Ureter (tissue), 1 donor: ENCODE data around the gene CCT3. TPM values are rescaled to one million over a fixed set of nuclear protein-coding genes. Genes with fewer than 3 reads are reported as not detected.
A peak's percentile ranks its signal among the peaks of the same experiment; 100 is the strongest.
"Not testable (repeated sequence)": the region's sequence is repeated elsewhere in the genome, so short reads cannot be mapped to it uniquely, and the experiment has no call there.

Experiments used
- DNase-seq: peaks from one replicate; pipeline ENCODE4 v3.0.0-alpha.2; 2020; ENCODE audit warnings: low spot score
- total RNA-seq: library from RNA; stranded (reverse); gene quantifications from one replicate; pipeline ENCODE4 v1.2.4, GENCODE V29; 2023
- donor health status: DM: yes; HTN: yes; CAD: no.

The CCT3 gene
- total RNA-seq, 1 donor from 2014 or later, result 209 TPM

- no peak for DNase-seq
These were observed 822 bp downstream of the CCT3 start for GRCh38 chr1:156337052-156337887.

DNA sequence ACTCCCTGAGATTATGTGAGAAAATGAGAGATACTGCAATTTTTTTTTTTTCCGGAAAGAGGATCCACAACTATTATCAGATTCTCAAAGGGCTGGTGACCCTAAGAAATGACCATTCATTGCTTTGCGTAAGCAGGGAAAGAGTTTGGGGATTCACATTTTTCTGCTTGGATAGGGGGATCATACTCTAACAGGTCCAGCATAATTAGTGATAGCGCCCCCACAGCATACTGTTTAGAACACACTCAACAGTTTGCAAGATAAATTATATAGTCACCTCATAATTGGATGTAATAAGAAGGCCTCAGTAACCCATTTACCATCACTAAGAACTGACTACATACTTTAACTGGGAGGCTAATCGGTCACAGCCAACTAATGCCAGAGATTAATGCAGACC is 1.9 kb downstream of the CCT3 start:
- DNase-seq, result no peak

DNA sequence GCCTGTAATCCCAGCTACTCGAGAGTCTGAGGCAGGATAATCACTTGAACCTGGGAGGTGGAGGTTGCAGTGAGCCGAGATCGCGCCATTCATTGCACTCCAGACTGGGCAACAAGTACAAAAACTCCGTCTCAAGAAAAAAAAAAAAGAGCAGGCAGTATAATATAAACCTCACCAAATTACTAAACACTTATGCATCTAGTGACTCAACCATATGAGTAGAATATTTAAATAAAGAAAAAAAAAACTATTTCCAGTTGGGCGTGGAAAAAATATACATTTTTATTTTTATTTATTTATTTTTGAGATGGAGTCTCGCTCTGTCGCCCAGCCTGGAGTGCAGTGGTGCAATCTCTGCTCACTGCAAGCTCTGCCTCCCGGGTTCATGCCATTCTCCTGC is 14.9 kb downstream of the CCT3 start:
- DNase-seq, result not testable (repeated sequence)

DNA sequence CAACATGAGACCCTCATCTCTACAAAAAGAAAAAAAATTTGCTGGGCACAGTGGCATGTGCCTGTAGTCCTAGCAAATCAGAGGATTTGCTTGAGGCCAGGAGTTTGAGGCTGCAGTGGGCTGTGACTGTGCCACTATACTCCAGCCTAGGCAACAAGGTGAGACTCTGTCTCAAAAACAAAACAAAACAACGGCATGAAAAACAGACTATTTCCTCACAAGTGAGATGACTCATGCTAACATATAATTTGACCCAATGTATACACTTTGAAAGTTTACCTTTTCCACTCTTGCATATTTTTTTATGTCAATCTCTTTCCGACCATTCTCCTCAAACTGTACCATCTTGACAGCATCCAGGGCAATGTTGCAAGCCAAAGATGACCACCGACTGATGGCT is 17.5 kb downstream of the CCT3 start:
- DNase-seq, result no peak

DNA sequence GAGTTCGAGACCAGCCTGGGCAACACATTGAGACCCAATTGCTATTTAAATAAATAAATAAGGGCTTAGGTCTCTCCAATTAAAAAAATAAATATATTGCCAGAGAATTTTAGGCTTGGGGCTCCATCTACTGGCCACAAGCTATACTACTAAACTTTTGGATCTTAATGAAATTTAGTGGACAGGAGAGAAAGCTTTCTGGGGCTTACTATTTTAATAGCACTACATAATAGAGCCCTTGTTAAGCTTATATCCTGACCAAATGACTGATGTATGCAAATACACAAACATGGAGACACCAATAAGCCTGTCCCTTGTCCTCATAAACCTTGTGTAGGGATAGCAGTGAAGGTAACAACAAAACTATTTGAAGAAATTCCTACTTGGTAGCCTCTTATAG is 18.4 kb downstream of the CCT3 start:
- DNase-seq, result no peak

DNA sequence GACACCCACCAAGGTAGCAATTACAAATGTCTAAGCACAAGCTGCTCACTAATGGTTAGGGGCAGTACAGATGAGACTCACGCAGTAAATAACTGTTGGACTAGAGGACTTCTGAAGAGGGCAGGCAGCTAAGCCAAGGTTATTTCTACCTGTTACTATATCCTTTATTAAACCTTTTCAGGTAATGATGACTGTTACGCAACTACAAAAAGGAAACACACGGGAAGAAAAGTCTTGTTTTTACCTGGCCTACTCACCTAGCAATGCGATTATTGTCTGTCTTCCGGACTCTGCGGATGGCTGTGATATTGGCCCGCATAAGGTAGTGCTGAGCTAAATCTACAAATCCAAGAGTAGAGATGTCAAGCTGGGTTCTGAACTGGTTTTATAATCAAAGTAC is 21.2 kb downstream of the CCT3 start:
- DNase-seq, result no peak

DNA sequence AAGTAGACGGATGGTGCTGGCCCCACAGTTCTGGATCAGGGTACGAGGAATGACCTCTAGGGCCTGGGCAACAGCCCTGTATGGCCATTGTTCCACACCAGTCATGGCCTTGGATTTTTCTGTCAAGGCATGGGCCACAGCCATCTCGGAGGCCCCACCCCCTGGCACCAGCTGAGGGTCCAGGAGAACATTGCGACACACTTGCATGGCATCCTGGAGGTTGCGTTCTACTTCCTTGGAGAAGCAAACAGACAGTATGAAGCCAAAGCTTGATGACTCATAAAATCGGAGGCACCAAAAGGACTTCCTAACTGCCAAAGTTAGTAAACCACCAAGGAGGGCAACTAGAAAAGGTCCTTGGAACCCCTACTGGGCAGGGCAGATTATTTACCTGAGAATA is 27.1 kb downstream of the CCT3 start:
- no peak for DNase-seq

GRCh38 chr1:156308078-156308477 is 30.0 kb downstream of the CCT3 start:
- no peak for DNase-seq

DNA sequence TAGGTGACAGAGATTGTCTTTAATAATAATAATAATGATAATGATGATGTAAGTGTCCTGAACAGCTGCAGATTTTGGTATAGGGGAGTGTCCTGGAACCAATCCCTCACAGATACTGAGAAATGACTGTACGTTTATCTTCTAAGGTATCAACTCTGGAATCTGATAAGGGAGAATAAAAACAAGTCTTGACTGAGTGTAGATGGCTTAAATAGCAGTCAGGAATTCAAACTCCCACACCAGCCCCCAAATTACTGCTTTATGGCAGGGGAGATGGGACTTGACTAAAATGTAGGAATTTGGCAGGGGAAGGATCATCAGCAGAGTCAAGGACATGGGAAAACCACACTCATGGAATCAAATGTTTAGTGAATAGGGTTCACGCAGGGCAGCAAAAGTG is 32.9 kb downstream of the CCT3 start:
- DNase-seq, result no peak

DNA sequence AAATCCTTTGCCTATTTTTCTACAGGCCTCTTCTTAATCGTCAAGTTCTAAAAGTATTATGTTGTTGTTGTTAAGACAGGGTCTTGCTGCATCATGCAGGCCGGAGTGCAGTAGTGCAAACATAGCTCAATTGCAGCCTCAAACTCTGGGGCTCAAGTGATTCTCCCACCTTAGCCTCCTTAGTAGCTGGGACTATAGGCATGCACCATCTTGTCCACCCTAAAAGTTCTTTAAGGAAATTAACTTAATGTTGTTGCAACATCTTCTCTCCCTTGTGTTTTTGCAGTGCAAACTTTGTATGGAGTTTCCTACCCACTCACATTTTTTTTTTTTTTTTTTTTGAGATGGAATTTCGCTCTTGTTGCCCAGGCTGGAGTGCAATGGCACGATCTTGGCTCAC is 34.9 kb downstream of the CCT3 start:
- DNase-seq, result no peak

DNA sequence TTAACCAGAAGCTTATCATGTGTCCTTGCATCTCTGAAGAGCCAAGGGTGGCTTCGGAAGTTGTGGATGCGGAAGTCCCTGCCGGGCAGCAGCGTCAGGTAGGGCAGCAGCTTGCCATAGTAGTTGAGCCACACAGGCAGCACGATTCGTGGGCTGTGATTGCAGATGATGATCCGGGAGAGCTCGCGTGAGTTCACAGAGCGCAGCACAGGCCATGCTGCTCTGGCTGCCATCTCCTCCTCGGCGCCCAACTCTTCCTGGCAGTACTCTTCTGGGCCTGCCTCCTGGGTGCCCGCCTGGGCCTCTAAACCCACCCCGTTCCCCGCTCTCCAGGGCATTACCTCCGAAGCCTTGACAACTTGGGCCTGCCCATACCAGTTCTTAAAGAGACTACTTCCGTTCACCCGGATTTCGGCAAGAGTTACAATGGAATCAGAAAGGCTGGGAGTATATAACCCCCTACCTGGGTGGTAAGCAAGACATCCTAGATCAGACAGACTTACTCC is 39.2 kb downstream of the CCT3 start, which contains the start of gene VHLL:
TSS of gene VHLL (minus strand) at position 456 of the 506 bp plus-strand sequence. CDS start at position 338, 118 bp downstream.
- no peak for DNase-seq

GRCh38 chr1:156295391-156295947 is 42.6 kb downstream of the CCT3 start, which contains the start of gene GLMP:
GLMP (minus strand) TSS chr1:156295679; CDS start chr1:156295645, 34 bp downstream.
- peak; percentile 63 for DNase-seq

- no peak for DNase-seq
These were observed 44.2 kb downstream of the CCT3 start for GRCh38 chr1:156293895-156294294.

- DNase-seq, result no peak
These were observed 45.0 kb downstream of the CCT3 start for GRCh38 chr1:156293098-156293434.

DNA sequence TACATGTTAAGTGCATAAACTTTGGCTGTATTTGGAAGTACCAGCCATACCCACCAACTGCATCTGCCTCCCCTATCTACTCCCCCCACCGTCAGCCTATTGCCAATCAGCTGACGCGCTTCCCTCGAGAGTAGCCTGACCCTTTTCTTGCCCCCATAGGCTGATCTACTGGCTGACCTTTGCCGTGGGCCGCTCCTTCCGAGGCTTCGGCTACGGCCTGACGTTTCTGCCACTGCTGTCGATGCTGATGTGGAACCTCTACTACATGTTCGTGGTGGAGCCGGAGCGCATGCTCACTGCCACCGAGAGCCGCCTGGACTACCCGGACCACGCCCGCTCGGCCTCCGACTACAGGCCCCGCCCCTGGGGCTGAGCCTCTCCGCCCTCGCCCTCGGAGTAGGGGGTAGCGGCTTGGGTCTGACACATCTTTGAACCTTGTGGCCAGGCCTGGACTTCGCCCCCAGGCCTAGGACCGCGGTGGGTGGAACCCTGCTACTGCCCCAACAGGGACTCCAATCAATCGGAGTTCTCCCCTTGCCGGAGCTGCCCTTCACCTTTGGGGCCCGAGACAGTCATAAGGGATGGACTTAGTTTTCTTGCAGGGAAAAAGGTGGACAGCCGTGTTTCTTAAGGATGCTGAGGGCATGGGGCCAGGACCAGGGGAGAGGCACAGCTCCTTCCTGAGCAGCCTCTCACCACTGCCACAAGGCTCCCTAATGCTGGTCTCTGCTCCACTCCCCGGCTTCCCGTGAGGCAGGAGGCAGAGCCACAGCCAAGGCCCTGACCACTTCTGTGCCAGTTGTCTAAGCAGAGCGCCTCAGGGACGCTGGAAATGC is 46.6 kb downstream of the CCT3 start:
- peak; percentile 87 for DNase-seq

- DNase-seq, result no peak
These were observed 48.2 kb downstream of the CCT3 start for GRCh38 chr1:156289857-156290256.

- no peak for DNase-seq
These were observed 52.0 kb downstream of the CCT3 start for GRCh38 chr1:156286061-156286460.

GRCh38 chr1:156285437-156285836 is 52.7 kb downstream of the CCT3 start:
- no peak for DNase-seq

DNA sequence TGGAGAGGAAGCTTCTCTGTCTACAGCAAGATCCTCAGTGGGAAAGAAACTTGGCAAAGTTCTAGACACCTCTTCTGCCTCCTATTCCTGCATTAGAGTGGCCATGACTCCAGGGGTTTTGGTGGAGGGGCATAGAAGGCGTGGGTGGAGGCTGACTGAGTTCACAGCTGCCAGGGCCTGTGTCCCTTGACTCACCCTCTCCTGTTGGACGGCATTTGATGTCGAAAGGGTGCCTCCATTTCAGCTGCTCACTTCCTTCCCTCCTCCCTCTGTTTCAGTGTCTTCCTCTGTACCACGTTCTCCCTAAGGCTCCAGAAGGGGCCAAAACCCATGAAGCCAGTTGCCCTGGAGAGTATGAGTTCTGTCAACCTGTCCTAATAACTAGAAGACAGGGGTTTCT is 53.3 kb downstream of the CCT3 start:
- DNase-seq, result no peak

GRCh38 chr1:156284112-156284511 is 54.0 kb downstream of the CCT3 start, which contains the start of gene TMEM79:
TMEM79 (plus strand) TSS chr1:156284325; CDS start chr1:156285227, 902 bp downstream.
- peak; percentile 62 for DNase-seq

- DNase-seq, result no peak
These were observed 54.6 kb downstream of the CCT3 start for GRCh38 chr1:156283521-156283920.
